HFFc6 (cell line): ENCODE results near the gene DESI1. TPM values are rescaled to one million over a fixed set of nuclear protein-coding genes. Genes with fewer than 3 reads are reported as not detected.

Experiments
- DNase-seq: peaks from one replicate; pipeline ENCODE4 v3.0.0-alpha.2; 2018
- H3K27ac Mint-ChIP-seq: 2 replicates; pipeline ENCODE4 v1.8.0; 2020; ENCODE audit warnings: mild to moderate bottlenecking, mixed read lengths
- H3K27me3 Mint-ChIP-seq: 2 replicates; pipeline ENCODE4 v1.8.0; 2021; ENCODE audit warnings: mild to moderate bottlenecking, moderate library complexity, mixed read lengths; ENCODE audit not compliant: insufficient read depth
- H3K36me3 Mint-ChIP-seq: 2 replicates; pipeline ENCODE4 v1.8.0; 2021; ENCODE audit warnings: low read depth, mixed read lengths
- H3K4me1 Mint-ChIP-seq: 2 replicates; pipeline ENCODE4 v1.8.0; 2020; ENCODE audit warnings: low read depth, mixed read lengths
- H3K4me3 Mint-ChIP-seq: 2 replicates; pipeline ENCODE4 v1.8.0; 2020; ENCODE audit warnings: mild to moderate bottlenecking, moderate library complexity, mixed read lengths
- H3K9me3 Mint-ChIP-seq: 2 replicates; pipeline ENCODE4 v1.8.0; 2020; ENCODE audit warnings: mild to moderate bottlenecking, mixed read lengths
- CTCF ChIP-seq: fragments of 200-600 bp; sonication (generic); IDR thresholded peaks from 2 replicates; pipeline ENCODE4 v1.5.0; 2021; ENCODE audit warnings: antibody characterized with exemption, mild to moderate bottlenecking
- total RNA-seq, 6 experiments: library from RNA; stranded (reverse); fragmentation: NEBNext Ultra II Directional; extraction: Animal tissue kit (Norgen Biotek cat#: 25700); gene quantifications; 2 replicates in 1 of 6; 3 replicates in 5 of 6; pipeline ENCODE4 v1.2.3, GENCODE V29; 2021

DESI1 gene
- total RNA-seq, 6 experiments from 2014 or later = 41.4 to 53.3 (median 46.1) TPM

GRCh38 chr22:41657709-41658108 lies 36.9 kb upstream of the DESI1 start:
- Mint-ChIP-seq H3K27ac (no peak overlapping the region; the same call in 1 of the 2 replicates), H3K27me3 (no peaks in the 10 kb centered on the region; the same call in 1 of the 2 replicates), H3K4me1 (peaks cover 12% of the 10 kb centered on the region), H3K9me3 (no peaks in the 10 kb centered on the region), H3K4me3 (no peak overlapping the region), H3K36me3 (peaks cover 25% of the 10 kb centered on the region)
- DNase-seq = no peak
- TF ChIP-seq CTCF = no peak

DNA sequence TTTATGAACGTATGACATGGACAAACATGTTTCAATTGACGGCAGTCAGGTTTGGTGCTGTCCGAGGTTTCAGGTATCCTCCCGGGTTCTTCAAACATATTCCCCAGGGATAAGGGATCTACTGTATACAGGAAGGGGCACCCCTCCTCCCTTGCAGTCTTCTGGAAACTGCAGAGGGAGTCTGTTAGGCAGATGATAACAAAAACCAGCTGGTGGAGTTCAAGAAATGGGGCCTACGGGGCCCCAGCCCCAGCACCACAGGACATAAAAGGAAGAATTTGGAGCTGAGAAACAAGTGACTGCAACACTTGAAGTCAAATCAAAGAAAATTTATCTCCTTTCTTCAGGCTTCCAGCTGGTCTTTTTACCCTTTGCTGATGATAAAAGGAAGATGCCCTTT lies 35.7 kb upstream of the DESI1 start:
- peaks cover 12% of the 10 kb centered on the region for H3K4me1 Mint-ChIP-seq
- no peaks in the 10 kb centered on the region; the same call in 1 of the 2 replicates for H3K27me3 Mint-ChIP-seq
- H3K36me3 Mint-ChIP-seq = peaks cover 20% of the 10 kb centered on the region
- no peak for TF ChIP-seq CTCF
- H3K27ac Mint-ChIP-seq = peak overlapping the region; percentile 29; the same call in 1 of the 2 replicates
- H3K9me3 Mint-ChIP-seq = no peaks in the 10 kb centered on the region
- no peak for DNase-seq
- no peak overlapping the region for H3K4me3 Mint-ChIP-seq

- H3K4me3 Mint-ChIP-seq = no peak overlapping the region
- TF ChIP-seq CTCF = no peak
- peaks cover 14% of the 10 kb centered on the region for H3K36me3 Mint-ChIP-seq
- DNase-seq = no peak
- H3K27ac Mint-ChIP-seq = no peak overlapping the region
- no peaks in the 10 kb centered on the region for H3K4me1 Mint-ChIP-seq
- H3K27me3 Mint-ChIP-seq = no peaks in the 10 kb centered on the region; the same call in 1 of the 2 replicates
- no peaks in the 10 kb centered on the region for H3K9me3 Mint-ChIP-seq
These were observed 33.5 kb upstream of the DESI1 start for GRCh38 chr22:41654322-41654721.

DNA sequence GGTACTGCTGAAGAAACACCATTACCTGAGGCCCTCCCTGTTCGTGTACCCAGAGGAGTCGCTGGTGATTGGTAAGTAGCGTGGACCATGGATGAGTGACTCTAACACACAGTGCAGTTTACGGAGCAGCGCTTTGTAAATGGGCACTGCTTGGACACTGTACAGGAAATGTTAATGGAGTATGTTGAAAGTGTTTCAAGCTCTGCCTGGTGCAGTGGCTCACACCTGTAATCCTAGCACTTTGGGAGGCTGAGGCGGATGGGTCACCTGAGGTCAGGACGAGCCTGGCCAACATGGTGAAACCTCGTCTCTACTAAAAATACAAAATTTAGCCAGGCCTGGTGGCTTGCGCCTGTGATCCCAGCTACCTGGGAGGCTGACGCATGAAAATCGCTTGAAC lies 30.0 kb upstream of the DESI1 start:
- TF ChIP-seq CTCF = no peak
- H3K9me3 Mint-ChIP-seq = no peaks in the 10 kb centered on the region
- peaks cover 9% of the 10 kb centered on the region for H3K4me1 Mint-ChIP-seq
- DNase-seq = no peak
- no peak overlapping the region for H3K4me3 Mint-ChIP-seq
- peaks cover 14% of the 10 kb centered on the region for H3K36me3 Mint-ChIP-seq
- H3K27me3 Mint-ChIP-seq = no peaks in the 10 kb centered on the region
- H3K27ac Mint-ChIP-seq = no peak overlapping the region

GRCh38 chr22:41650229-41650628 lies 29.4 kb upstream of the DESI1 start:
- DNase-seq = no peak
- Mint-ChIP-seq H3K27me3 (no peaks in the 10 kb centered on the region), H3K4me3 (no peak overlapping the region), H3K9me3 (no peaks in the 10 kb centered on the region), H3K4me1 (peaks cover 9% of the 10 kb centered on the region), H3K36me3 (peaks cover 14% of the 10 kb centered on the region), H3K27ac (no peak overlapping the region)
- no peak for TF ChIP-seq CTCF

DNA sequence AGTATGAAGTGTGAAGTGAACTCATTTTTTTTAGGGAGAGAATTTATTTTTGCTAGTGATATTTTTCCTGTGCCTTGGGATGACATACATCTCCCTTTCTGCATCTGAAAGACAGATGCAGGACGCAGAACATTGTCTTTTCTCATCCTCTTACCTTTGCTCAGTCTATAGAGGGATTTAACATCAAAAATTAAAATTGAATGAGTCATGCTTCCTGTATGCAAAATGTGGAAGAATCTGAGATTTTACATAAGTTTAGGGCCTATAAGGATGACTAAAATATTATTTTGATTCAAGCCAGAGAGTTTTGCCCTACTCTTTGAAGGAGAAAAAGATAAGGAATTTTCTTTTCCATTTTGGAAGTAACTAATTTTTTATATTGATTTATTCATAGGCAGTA lies 27.6 kb upstream of the DESI1 start:
- H3K27me3 Mint-ChIP-seq = no peaks in the 10 kb centered on the region
- peaks cover 9% of the 10 kb centered on the region for H3K4me1 Mint-ChIP-seq
- H3K9me3 Mint-ChIP-seq = no peaks in the 10 kb centered on the region
- no peak for DNase-seq
- H3K36me3 Mint-ChIP-seq = peaks cover 13% of the 10 kb centered on the region; the same call in 1 of the 2 replicates
- no peak overlapping the region for H3K4me3 Mint-ChIP-seq
- peak overlapping the region; percentile 61 for H3K27ac Mint-ChIP-seq
- TF ChIP-seq CTCF = no peak
